Neural progenitor cell (in vitro differentiated cells): Measurements from ENCODE around the gene XPNPEP1.

Source experiments
- EZH2 ChIP-seq: fragments of 200-600 bp; sonication (generic); IDR thresholded peaks from 2 replicates; pipeline ENCODE4 v1.6.1; 2017; ENCODE audit warnings: antibody characterized with exemption, mild to moderate bottlenecking, moderate library complexity
- EZH2phosphoT487 ChIP-seq: fragments of 200-600 bp; sonication (generic); IDR thresholded peaks from 2 replicates; pipeline ENCODE4 v1.6.1; 2017; ENCODE audit warnings: antibody characterized with exemption
- TF ChIP-seq, protein P1 (sequence below): fragments of 200-600 bp; sonication (generic); IDR thresholded peaks from 2 replicates; pipeline ENCODE4 v1.5.1; 2017; ENCODE audit warnings: antibody characterized with exemption, mild to moderate bottlenecking

GRCh38 chr10:109960682-109961081, 37.4 kb upstream of the XPNPEP1 start:
- TF ChIP-seq EZH2phosphoT487: no peak
- TF ChIP-seq, protein P1, sequence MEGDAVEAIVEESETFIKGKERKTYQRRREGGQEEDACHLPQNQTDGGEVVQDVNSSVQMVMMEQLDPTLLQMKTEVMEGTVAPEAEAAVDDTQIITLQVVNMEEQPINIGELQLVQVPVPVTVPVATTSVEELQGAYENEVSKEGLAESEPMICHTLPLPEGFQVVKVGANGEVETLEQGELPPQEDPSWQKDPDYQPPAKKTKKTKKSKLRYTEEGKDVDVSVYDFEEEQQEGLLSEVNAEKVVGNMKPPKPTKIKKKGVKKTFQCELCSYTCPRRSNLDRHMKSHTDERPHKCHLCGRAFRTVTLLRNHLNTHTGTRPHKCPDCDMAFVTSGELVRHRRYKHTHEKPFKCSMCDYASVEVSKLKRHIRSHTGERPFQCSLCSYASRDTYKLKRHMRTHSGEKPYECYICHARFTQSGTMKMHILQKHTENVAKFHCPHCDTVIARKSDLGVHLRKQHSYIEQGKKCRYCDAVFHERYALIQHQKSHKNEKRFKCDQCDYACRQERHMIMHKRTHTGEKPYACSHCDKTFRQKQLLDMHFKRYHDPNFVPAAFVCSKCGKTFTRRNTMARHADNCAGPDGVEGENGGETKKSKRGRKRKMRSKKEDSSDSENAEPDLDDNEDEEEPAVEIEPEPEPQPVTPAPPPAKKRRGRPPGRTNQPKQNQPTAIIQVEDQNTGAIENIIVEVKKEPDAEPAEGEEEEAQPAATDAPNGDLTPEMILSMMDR: no peak
- TF ChIP-seq EZH2: no peak
